Fibroblast of skin of right quadriceps (primary cell): ENCODE results near the gene PMVK.

ENCODE experiments used
- DNase-seq: peaks from one replicate; pipeline ENCODE4 v3.0.0-alpha.2; 2013

The PMVK gene

GRCh38 chr1:154966111-154966510, 29.6 kb upstream of the PMVK start:
- DNase-seq: no peak

- DNase-seq: no peak
Observed at GRCh38 chr1:154964359-154964758, 27.8 kb upstream of the PMVK start.

GRCh38 chr1:154963643-154964042, 27.1 kb upstream of the PMVK start:
- DNase-seq: no peak

- no peak for DNase-seq
Observed at GRCh38 chr1:154962795-154963330, 26.3 kb upstream of the PMVK start.

GRCh38 chr1:154962156-154962749, 25.7 kb upstream of the PMVK start:
- peak; percentile 23 for DNase-seq

- peak; percentile 80 for DNase-seq
Observed at GRCh38 chr1:154961207-154962155, 25.0 kb upstream of the PMVK start, which contains the start of gene PYGO2. Gene PYGO2, minus strand, starts transcription at chr1:154961782. Its CDS starts 206 bp downstream, at chr1:154961576.

GRCh38 chr1:154960446-154961136, 24.1 kb upstream of the PMVK start:
- no peak for DNase-seq

- no peak for DNase-seq
Observed at GRCh38 chr1:154959426-154959780, 22.9 kb upstream of the PMVK start.

GRCh38 chr1:154958681-154959425, 22.3 kb upstream of the PMVK start:
- DNase-seq: no peak

- DNase-seq: no peak
Observed at GRCh38 chr1:154958036-154958435, 21.5 kb upstream of the PMVK start.

GRCh38 chr1:154957091-154957657, 20.7 kb upstream of the PMVK start:
- no peak for DNase-seq

- DNase-seq: no peak
Observed at GRCh38 chr1:154956544-154956941, 20.0 kb upstream of the PMVK start.

GRCh38 chr1:154955718-154956543, 19.4 kb upstream of the PMVK start, which contains the start of gene PBXIP1:
Gene PBXIP1, minus strand, starts transcription at chr1:154956099. Its CDS starts 2,378 bp downstream, at chr1:154953721.
- peak; percentile 90 for DNase-seq

GRCh38 chr1:154955039-154955717, 18.7 kb upstream of the PMVK start:
- DNase-seq: peak; percentile 59

GRCh38 chr1:154954541-154954940, 18.0 kb upstream of the PMVK start:
- DNase-seq: no peak

- DNase-seq: no peak
Observed at GRCh38 chr1:154953611-154954038, 17.1 kb upstream of the PMVK start.

- DNase-seq: no peak
Observed at GRCh38 chr1:154952664-154953063, 16.1 kb upstream of the PMVK start.

GRCh38 chr1:154951901-154952657, 15.6 kb upstream of the PMVK start:
- no peak for DNase-seq

- no peak for DNase-seq
Observed at GRCh38 chr1:154948079-154948478, 11.6 kb upstream of the PMVK start.
